CD4-positive, alpha-beta T cell treated with Interleukin-6 at 100 ng/mL for 8 hours (primary cell): Measurements from ENCODE around the gene MEX3A.
"Not testable (repeated sequence)": the region's sequence is repeated elsewhere in the genome, so short reads cannot be mapped to it uniquely, and the experiment has no call there.

Source experiments
- DNase-seq: peaks from one replicate; pipeline ENCODE4 v3.0.0-alpha.2; 2020; ENCODE audit warnings: mixed read lengths, low spot score

Gene MEX3A

GRCh38 chr1:156078728-156079127, 3.5 kb downstream of the MEX3A start:
- DNase-seq, result no peak

DNA sequence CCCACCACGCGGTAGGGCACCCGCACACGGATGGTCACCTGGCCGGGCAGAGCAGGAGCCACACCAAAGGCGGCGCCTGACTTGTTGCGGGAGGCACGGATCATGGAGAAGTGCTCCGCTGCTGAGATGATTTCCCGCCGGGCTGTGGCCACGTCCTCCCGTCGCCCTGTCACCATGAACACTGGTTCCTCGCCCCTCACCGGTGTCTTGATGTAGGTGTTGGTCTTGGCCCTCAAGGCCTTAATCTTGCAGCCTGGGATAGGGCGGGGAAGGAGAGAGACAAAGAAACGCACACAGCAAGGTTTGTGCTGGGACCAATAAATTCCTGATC, 4.9 kb downstream of the MEX3A start:
- DNase-seq, result no peak

- DNase-seq, result no peak
Observed at GRCh38 chr1:156076609-156077429, 5.4 kb downstream of the MEX3A start.

GRCh38 chr1:156075775-156076204, 6.5 kb downstream of the MEX3A start:
- DNase-seq, result no peak

DNA sequence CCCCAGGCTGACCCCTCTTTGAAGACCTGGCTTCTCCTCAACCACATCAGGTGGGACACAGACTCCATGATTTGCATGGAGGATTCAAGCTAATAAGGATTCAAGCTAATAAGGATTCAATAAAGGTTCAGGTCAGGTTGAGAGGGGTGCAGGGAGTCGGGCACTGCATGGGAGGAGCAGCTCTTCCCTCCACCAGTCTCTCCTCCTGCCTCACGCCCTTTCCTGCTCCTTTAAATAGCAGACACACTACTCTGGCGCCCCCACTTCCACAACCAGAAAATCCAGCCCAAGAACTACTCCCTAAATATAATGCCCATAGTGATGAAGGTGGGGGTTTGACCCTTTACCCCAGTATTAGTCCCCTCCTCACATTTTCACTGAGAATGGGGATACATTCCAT, 7.1 kb downstream of the MEX3A start:
- DNase-seq, result no peak

DNA sequence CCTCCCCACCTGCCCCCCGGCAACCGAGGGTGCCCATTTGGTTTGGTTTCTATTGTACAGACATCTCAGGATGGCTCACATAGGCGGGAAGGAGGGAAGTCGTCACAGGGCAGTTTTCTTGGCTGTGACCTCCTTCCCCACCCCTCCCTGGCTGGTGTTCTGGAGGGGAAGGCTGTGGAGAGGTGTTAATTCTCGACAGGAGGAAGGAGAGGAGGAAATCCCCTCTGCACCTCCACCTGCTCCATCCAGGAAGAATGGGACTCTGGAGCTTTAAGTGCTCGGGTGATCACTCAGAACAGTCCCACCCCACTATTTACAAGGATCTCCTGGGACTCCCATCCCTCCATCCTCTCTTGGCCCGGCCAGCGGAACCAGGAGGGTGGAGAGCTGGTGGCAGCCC, 7.6 kb downstream of the MEX3A start:
- no peak for DNase-seq

- no peak for DNase-seq
Observed at GRCh38 chr1:156073740-156074139, 8.5 kb downstream of the MEX3A start.

DNA sequence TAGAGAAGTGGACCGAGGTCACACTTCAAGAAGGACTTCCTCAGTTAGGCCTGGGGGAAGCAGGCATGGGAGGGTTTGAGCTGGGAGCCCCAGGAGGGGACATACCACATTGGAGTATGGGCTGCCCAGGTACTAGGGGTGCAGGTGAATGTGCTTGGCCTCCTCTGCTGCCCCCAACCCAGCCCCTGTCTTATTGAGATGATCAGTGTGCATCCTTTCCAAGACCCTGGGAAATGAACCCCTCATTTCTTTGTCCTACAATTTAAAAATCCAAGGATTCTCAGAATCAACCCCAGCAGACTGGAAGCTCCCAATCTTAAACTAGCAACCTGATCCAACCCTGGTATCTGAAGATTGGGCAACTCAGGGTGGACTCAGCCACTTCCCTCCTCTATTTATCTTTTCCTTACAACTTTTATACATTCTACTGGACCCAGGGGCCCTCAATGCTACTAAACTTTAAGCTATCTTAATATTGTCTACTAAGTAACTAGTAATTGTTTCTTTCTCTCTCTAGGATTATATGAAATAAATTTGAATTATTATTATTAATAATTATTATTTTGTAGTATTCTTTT, 9.1 kb downstream of the MEX3A start:
- DNase-seq, result no peak

DNA sequence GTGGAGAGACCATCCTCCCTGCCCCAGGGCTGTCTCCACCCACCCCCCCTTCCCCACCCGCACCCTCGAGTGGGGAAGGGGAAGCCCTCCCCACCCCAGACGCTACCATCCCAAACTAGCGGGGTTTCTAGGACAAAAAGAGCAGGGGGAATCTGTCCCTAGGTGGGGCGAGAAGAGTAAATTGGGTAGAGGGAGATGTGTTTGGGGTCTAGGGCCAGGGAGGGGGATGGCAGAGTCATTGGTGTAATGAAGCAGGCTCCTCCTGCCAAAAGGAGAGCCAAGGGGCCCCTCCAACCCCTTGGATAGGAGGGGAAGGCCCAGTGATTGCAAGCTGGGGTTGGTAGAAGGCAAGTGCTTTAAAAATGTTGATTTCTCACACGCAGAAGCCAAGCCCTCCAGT, 10.0 kb downstream of the MEX3A start:
- DNase-seq, result no peak

- DNase-seq, result not testable (repeated sequence)
Observed at GRCh38 chr1:156071332-156071816, 10.9 kb downstream of the MEX3A start.

- no peak for DNase-seq
Observed at GRCh38 chr1:156070548-156070947, 11.7 kb downstream of the MEX3A start.

DNA sequence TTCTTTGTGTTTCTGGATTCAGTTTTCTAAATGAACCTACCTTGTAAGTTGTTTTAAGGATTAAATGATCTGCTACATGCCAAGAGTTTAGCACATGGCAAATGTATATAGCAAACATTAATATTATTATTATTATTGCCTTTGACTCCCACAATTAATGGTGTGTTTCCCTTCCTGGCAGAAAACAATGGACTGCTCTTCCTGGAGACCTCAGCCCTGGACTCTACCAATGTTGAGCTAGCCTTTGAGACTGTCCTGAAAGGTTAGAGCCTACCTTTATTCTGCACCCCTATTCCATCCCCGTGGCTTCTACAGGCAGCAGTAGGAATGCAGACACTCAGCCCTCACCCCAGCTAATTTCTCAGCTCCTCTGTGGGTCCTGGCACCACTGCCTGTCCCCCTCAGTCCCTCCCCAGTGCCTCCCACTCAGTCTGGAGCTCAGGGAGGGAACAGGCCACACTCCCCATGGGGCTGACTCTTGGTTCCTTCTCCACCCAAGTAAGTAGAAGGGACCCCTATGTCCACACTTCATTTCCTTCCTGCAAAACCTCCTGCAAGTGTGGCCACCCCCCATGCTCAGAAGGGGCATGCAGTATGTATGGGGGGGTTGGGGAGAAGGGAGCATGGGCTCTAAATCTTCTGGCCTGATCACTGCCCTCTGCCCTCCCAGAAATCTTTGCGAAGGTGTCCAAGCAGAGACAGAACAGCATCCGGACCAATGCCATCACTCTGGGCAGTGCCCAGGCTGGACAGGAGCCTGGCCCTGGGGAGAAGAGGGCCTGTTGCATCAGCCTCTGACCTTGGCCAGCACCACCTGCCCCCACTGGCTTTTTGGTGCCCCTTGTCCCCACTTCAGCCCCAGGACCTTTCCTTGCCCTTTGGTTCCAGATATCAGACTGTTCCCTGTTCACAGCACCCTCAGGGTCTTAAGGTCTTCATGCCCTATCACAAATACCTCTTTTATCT, 12.5 kb downstream of the MEX3A start:
- no peak for DNase-seq

DNA sequence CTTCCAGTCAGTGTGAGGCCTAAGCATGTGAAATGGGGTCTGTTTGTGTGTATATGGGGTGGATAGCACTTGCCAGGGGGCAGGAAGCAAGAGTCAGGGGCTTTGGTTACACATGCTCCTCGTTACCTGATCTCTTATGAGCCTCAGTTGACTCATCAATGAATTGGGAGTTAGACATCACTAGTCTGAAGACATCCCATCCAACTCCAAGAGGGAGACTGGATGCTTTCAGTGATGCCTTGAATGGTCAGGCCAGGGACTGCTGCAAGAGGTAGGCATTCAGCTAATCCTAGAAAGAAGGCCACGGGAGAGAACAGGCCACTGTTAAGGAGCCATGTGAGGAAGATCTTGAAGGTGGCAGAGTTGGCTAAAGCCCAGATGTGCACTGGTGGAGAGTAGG, 15.0 kb downstream of the MEX3A start:
- no peak for DNase-seq

DNA sequence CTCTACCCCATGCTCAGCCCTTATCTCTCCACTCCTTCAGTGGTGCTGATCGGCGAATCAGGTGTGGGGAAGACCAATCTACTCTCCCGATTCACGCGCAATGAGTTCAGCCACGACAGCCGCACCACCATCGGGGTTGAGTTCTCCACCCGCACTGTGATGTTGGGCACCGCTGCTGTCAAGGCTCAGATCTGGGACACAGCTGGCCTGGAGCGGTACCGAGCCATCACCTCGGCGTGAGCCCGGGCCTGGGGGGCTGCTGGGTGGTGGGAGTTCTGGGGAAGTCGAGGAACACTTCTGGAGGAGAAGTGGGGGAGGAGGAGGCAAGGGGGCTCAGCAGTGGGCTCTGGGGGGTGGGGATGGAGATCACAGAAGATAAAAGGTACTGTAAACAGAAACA, 16.4 kb downstream of the MEX3A start:
- no peak for DNase-seq

- no peak for DNase-seq
Observed at GRCh38 chr1:156065212-156065611, 17.1 kb downstream of the MEX3A start.

DNA sequence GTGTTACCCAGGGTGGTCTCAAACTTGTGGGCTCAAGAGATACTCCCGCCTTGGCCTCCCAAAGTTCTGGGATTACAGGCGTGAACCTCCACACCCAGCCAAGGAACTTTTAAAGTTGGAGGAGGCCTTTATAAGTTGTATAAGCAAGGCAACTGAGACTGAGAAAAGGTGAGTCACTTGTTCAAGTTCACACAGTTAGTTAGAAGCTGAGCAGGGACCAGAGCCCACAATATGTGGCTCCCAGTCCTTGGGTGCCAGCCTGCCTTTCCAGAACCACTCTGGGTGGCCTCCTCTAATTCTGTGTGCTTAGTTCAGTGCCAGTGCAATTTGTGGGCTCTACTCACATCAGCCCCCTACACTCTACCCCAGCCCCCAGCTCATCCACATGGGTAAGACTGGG, 17.6 kb downstream of the MEX3A start:
- DNase-seq, result no peak

- DNase-seq, result no peak
Observed at GRCh38 chr1:156063997-156064285, 18.3 kb downstream of the MEX3A start.

DNA sequence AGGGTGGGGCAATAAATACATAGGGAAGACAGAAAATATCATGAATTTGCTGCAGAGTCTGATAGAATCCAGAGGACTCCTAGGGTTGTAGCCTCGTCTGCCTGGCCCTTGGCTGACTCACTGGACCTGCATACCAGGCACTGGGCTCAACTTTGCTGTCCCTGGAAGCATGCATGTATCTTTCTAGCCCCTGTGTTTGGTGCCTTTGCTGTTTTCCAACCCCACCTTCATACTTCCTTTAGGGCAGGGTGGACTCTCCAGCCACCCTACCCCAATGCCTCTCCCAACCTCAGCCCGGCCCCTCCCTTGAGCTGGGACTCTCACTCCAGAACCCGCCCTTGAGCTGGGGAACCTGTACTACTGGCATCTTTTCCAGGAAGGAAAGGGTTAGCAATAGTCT, 20.1 kb downstream of the MEX3A start:
- DNase-seq, result no peak

DNA sequence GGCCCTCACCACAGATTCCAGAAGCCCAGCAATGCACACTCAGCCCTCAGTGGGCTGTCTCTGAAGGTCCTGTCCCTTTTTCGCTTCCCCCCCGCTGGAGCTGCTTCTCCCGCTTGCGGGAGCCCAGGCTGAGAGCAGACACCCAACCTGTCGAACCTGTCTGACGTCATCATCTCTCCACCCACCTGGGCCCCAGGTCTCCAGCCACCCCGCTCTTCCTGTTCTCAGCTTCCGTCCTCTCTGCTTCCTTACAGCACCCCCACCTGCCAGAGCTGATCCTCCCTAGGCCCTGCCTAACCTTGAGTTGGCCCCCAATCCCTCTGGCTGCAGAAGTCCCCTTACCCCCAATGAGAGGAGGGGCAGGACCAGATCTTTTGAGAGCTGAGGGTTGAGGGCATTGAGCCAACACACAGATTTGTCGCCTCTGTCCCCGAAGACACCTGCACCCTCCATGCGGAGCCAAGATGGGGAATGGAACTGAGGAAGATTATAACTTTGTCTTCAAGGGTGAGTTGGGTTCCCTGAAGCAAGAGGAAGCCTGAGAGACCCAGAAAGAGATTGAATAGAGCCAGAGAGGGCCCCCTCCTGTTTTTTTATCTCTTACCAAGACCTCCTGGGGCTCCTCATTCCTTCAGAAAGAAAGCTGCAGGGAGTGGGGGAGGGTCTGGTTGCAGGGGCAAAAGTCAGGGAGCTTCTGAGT, 21.2 kb downstream of the MEX3A start, which contains the start of gene RAB25:
TSS of gene RAB25 (plus strand) at position 224 of the 700 bp plus-strand sequence. CDS start at position 465, 241 bp downstream.
- DNase-seq, result no peak

- no peak for DNase-seq
Observed at GRCh38 chr1:156056326-156056849, 25.9 kb downstream of the MEX3A start.

- DNase-seq, result no peak
Observed at GRCh38 chr1:156055281-156056048, 26.8 kb downstream of the MEX3A start.
